Memory B cell (primary cell): Measurements from ENCODE around the gene C1orf232.
A peak's percentile ranks its signal among the peaks of the same experiment; 100 is the strongest.

Source experiments
- ATAC-seq: fragments of 150-1000 bp; cut with Tn5 transposase; 2 replicates; pipeline ENCODE4 v1.10.0; 2021; ENCODE audit warnings: low read depth, mild to moderate bottlenecking, moderate library complexity
- DNase-seq, 2 donors: peaks; one replicate each; pipeline ENCODE4 v3.0.0; 2022; ENCODE audit warnings: low spot score in 2 of 2
- H3K27ac Mint-ChIP-seq: one replicate; pipeline ENCODE4 v1.8.0; 2022; ENCODE audit warnings: mild to moderate bottlenecking, moderate library complexity, mixed read lengths
- H3K27me3 Mint-ChIP-seq: one replicate; pipeline ENCODE4 v1.8.0; 2022; ENCODE audit warnings: mixed read lengths
- H3K36me3 Mint-ChIP-seq: one replicate; pipeline ENCODE4 v1.8.0; 2022; ENCODE audit warnings: mild to moderate bottlenecking, mixed read lengths
- H3K4me1 Mint-ChIP-seq: one replicate; pipeline ENCODE4 v1.8.0; 2022; ENCODE audit warnings: mixed read lengths
- H3K4me3 Mint-ChIP-seq: one replicate; pipeline ENCODE4 v1.8.0; 2022; ENCODE audit warnings: mild to moderate bottlenecking, moderate library complexity, mixed read lengths
- H3K9me3 Mint-ChIP-seq: one replicate; pipeline ENCODE4 v1.8.0; 2022; ENCODE audit warnings: mixed read lengths

The C1orf232 gene

GRCh38 chr1:26169198-26169554, 413 bp upstream of the C1orf232 start:
- Mint-ChIP-seq H3K4me1 (peaks cover 17% of the 10 kb centered on the region), H3K27me3 (peaks cover 5% of the 10 kb centered on the region), H3K9me3 (no peaks in the 10 kb centered on the region), H3K36me3 (no peaks in the 10 kb centered on the region), H3K4me3 (peak overlapping the region; percentile 74), H3K27ac (peak overlapping the region; percentile 94)
- DNase-seq = no peak
- no peak for ATAC-seq

GRCh38 chr1:26166719-26167281, 2.0 kb downstream of the C1orf232 start:
- Mint-ChIP-seq H3K4me3 (no peak overlapping the region), H3K36me3 (no peaks in the 10 kb centered on the region), H3K4me1 (peaks cover 21% of the 10 kb centered on the region), H3K9me3 (no peaks in the 10 kb centered on the region), H3K27me3 (peaks cover 8% of the 10 kb centered on the region), H3K27ac (no peak overlapping the region)
- ATAC-seq (no peak), DNase-seq (no peak)

GRCh38 chr1:26164861-26165842, 3.6 kb downstream of the C1orf232 start:
- Mint-ChIP-seq H3K27me3 (peaks cover 11% of the 10 kb centered on the region), H3K9me3 (no peaks in the 10 kb centered on the region), H3K4me3 (peak overlapping the region; percentile 79), H3K4me1 (peaks cover 12% of the 10 kb centered on the region), H3K27ac (no peak overlapping the region), H3K36me3 (no peaks in the 10 kb centered on the region)
- no peak for DNase-seq
- no peak for ATAC-seq

- H3K27me3 Mint-ChIP-seq = peaks cover 14% of the 10 kb centered on the region
- peak overlapping the region; percentile 79 for H3K4me3 Mint-ChIP-seq
- no peak overlapping the region for H3K27ac Mint-ChIP-seq
- H3K4me1 Mint-ChIP-seq = peaks cover 9% of the 10 kb centered on the region
- ATAC-seq (peak; percentile 79), DNase-seq (peak; percentile 64 to 80)
- H3K36me3 Mint-ChIP-seq = no peaks in the 10 kb centered on the region
- H3K9me3 Mint-ChIP-seq = no peaks in the 10 kb centered on the region
Measured at GRCh38 chr1:26164036-26164860, 4.5 kb downstream of the C1orf232 start.

- peaks cover 9% of the 10 kb centered on the region for H3K4me1 Mint-ChIP-seq
- no peak overlapping the region for H3K27ac Mint-ChIP-seq
- peak overlapping the region; percentile 52 for H3K4me3 Mint-ChIP-seq
- H3K36me3 Mint-ChIP-seq = no peaks in the 10 kb centered on the region
- H3K9me3 Mint-ChIP-seq = no peaks in the 10 kb centered on the region
- DNase-seq (no peak), ATAC-seq (no peak)
- H3K27me3 Mint-ChIP-seq = peaks cover 14% of the 10 kb centered on the region
Measured at GRCh38 chr1:26163684-26164035, 5.1 kb downstream of the C1orf232 start.

- Mint-ChIP-seq H3K36me3 (no peaks in the 10 kb centered on the region), H3K4me3 (peak overlapping the region; percentile 56)
Measured at GRCh38 chr1:26162220-26162709, 6.5 kb downstream of the C1orf232 start.

GRCh38 chr1:26161415-26162219, 7.1 kb downstream of the C1orf232 start:
- DNase-seq (peak; percentile 17 to 56), ATAC-seq (peak; percentile 56)
- Mint-ChIP-seq H3K36me3 (no peaks in the 10 kb centered on the region), H3K27ac (no peak overlapping the region), H3K9me3 (no peaks in the 10 kb centered on the region), H3K4me3 (peak overlapping the region; percentile 56), H3K4me1 (peaks cover 9% of the 10 kb centered on the region), H3K27me3 (peaks cover 18% of the 10 kb centered on the region)

More at GRCh38 chr1:26162220-26162709, 6.5 kb downstream of the C1orf232 start:
- no peak overlapping the region for H3K27ac Mint-ChIP-seq
- peaks cover 18% of the 10 kb centered on the region for H3K27me3 Mint-ChIP-seq
- DNase-seq (no peak), ATAC-seq (no peak)
- H3K9me3 Mint-ChIP-seq = no peaks in the 10 kb centered on the region
- H3K4me1 Mint-ChIP-seq = peaks cover 9% of the 10 kb centered on the region

- H3K27me3 Mint-ChIP-seq = peaks cover 20% of the 10 kb centered on the region
- no peak for DNase-seq
- no peak overlapping the region for H3K27ac Mint-ChIP-seq
- H3K36me3 Mint-ChIP-seq = no peaks in the 10 kb centered on the region
- H3K9me3 Mint-ChIP-seq = no peaks in the 10 kb centered on the region
- ATAC-seq = no peak
- H3K4me3 Mint-ChIP-seq = no peak overlapping the region
- peaks cover 9% of the 10 kb centered on the region for H3K4me1 Mint-ChIP-seq
Measured at GRCh38 chr1:26160527-26161414, 8.0 kb downstream of the C1orf232 start.

GRCh38 chr1:26159743-26160039, 9.1 kb downstream of the C1orf232 start:
- no peak overlapping the region for H3K27ac Mint-ChIP-seq

GRCh38 chr1:26158908-26159742, 9.6 kb downstream of the C1orf232 start, which contains the start of gene FAM110D:
Gene FAM110D (plus strand): TSS chr1:26159079. CDS start chr1:26161292, 2,213 bp downstream.
- ATAC-seq (no peak), DNase-seq (no peak)
- H3K4me3 Mint-ChIP-seq = no peak within 1 kb of the TSS
- no peaks in the 10 kb centered on the region for H3K36me3 Mint-ChIP-seq
- H3K27me3 Mint-ChIP-seq = peaks cover 26% of the 10 kb centered on the region
- H3K4me1 Mint-ChIP-seq = peaks cover 4% of the 10 kb centered on the region
- no peaks in the 10 kb centered on the region for H3K9me3 Mint-ChIP-seq
- no peak within 1 kb of the TSS for H3K27ac Mint-ChIP-seq

More at GRCh38 chr1:26159743-26160039, 9.1 kb downstream of the C1orf232 start:
- peaks cover 6% of the 10 kb centered on the region for H3K4me1 Mint-ChIP-seq
- ATAC-seq = no peak
- no peak for DNase-seq
- H3K4me3 Mint-ChIP-seq = no peak overlapping the region
- no peaks in the 10 kb centered on the region for H3K9me3 Mint-ChIP-seq
- H3K27me3 Mint-ChIP-seq = peaks cover 26% of the 10 kb centered on the region
- no peaks in the 10 kb centered on the region for H3K36me3 Mint-ChIP-seq

- H3K9me3 Mint-ChIP-seq = no peaks in the 10 kb centered on the region
- peaks cover 26% of the 10 kb centered on the region for H3K27me3 Mint-ChIP-seq
- ATAC-seq (no peak), DNase-seq (no peak)
- H3K27ac Mint-ChIP-seq = no peak overlapping the region
- no peaks in the 10 kb centered on the region for H3K36me3 Mint-ChIP-seq
- peaks cover 2% of the 10 kb centered on the region for H3K4me1 Mint-ChIP-seq
- H3K4me3 Mint-ChIP-seq = no peak overlapping the region
Measured at GRCh38 chr1:26158271-26158907, 10.4 kb downstream of the C1orf232 start.
